NCI-H1930 (cell line): Measurements from ENCODE around the gene CCDC85B.
"Not testable (repeated sequence)": the region's sequence is repeated elsewhere in the genome, so short reads cannot be mapped to it uniquely, and the experiment has no call there.

ENCODE experiments used
- DNase-seq, 2 experiments: peaks; one replicate each; lab custom pipeline; 2025; lab: John Stamatoyannopoulos, UW

CCDC85B gene

DNA sequence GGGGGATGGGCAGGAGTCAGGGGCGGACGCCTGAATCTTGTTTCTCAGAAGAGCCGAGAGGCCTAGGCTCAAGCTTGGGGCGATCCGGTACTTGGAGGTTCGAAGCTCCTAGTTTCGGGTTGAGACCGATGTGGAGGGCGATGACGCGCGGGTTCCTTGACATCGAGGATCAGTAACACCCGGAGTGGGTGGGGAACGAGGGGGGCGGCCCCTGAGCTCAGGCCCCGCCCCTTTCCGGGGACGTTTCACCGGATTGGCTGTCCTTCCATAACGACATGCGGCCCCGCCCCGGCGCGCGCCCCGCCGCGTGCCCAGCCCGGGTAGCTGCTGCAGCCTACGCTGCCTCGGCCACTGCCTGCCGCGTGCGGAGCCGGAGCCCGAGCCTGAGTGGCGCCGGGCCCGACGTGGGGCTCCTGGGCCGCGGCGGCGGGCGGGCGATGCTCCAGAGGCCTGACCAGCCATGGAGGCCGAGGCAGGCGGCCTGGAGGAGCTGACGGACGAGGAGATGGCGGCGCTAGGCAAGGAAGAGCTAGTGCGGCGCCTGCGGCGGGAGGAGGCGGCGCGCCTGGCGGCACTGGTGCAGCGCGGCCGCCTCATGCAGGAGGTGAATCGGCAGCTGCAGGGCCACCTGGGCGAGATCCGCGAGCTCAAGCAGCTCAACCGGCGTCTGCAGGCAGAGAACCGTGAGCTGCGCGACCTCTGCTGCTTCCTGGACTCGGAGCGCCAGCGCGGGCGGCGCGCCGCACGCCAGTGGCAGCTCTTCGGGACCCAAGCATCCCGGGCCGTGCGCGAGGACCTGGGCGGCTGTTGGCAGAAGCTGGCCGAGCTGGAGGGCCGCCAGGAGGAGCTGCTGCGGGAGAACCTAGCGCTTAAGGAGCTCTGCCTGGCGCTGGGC is at the start of gene CCDC85B:
Gene CCDC85B (plus strand): TSS at position 350 of the 895 bp plus-strand sequence. CDS start 111 bp downstream, at position 461.
- DNase-seq, result peak; percentile 81 to 91

DNA sequence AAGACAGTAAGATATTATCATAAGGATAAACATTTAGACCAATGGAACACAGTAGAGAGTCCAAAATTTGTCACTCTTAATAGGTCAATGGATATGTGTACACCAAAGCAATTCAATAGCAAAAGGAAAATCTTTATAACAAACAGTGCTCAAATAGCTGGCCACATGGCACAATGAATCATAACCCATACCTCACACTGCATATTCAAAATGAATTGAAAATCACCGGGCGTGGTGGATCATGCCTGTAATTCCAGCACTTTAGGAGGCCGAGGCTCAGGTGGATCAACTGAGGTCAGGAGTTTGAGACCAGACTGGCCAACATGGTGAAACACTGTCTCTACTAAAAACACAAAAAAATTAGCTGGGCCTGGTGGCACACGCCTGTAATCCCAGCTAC is 48.3 kb upstream of the CCDC85B start:
- DNase-seq, result no peak

DNA sequence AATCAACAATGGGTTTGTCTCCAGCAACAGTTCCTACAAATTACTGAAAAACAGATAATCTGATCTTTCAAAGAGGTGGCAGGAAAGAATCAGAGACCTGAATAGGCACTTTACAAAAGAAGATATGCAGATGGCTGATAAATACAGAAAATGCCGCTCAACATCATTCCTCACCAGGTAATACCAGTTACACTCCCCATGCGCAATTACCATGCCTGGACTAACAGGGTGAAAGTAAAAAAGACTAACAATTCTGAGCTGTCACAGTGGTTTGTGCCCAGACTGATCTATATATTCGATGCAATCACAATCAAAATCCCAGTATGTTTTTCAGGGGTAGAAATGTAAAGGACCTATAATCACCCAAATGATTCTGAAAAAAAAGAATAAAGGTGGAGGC is 46.7 kb upstream of the CCDC85B start:
- DNase-seq, result no peak

DNA sequence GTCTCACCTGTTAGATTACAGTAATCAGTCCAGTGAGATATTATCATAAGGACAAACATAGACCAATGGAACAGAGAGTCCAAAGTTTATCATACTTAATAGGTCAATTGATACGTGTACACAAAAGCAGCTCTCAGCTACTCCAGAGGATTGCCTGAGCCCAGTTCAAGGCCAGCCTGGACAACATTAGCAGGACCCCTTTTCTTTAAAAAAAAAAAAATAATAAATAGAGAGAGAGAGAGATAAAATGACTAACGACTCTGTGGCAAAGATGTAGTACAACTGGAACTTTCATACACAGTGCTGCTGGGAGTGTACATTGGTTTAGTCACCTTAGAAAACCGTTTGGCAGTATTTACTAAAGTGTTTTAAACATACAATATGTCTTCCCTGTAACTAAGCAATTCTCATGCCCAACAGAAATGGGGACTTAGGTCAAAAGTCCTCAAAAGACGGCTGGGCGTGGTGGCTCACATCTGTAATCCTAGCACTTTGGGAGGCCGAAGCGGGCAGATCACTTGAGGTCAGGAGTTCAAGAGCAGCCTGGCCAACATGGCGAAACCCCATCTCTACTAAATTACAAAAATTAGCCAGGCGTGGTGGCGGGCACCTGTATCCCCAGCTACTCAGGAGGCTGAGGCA is 46.1 kb upstream of the CCDC85B start:
- no peak for DNase-seq

DNA sequence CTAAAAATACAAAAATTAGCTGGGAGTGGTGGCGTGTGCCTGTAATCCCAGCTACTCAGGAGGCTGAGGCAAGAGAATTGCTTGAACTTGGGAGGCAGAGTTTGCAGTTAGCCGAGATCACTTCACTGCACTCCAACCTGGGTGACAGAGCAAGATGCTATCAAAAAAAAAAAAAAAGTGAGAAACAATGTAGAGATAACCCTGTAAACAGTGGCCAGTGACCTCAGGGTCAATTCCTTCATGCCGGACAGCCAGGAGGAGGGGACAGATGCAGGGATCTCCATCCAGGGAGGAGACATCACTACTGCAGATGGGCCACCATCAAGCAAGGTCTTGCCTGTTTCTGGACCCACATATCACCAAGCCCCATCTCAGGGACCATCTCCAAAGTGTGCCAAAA is 42.7 kb upstream of the CCDC85B start:
- no peak for DNase-seq

DNA sequence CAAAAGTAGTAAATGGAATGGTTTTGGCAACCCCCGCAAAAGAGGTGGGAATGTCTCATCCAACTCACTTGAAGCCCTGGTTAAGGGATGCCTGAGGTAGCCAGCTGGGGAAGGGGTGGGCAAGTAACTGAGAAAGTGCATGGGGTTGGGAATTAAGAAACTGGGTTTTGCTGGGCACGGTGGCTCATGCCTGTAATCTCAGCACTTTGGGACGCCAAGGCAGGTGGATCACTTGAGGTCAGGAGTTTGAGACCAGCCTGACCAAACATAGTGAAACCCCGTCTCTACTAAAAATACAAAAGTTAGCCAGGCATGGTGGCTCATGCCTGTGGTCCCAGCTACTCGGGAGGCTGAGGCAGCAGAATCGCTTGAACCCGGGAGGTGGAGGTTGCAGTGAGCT is 41.8 kb upstream of the CCDC85B start:
- not testable (repeated sequence) for DNase-seq

DNA sequence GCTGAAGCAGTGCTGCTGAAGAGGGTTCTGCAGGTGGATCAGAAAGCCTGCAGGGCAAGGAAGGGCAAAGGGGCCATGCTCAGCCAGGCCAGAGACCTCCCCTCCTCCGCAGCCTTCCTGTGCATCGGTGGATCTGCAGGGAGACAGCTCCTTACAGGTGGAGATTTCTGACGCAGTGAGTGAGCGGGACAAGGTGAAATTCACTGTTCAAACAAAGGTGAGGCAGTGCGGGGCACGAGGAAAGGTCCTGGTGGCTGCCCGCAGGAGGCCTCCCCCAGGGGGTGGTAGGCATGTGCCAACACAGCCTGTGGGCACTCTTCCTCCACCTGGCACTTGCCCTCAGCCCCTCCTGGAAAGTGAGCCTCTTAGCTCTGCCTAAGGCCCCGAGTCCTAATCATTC is 41.1 kb upstream of the CCDC85B start:
- DNase-seq, result no peak

DNA sequence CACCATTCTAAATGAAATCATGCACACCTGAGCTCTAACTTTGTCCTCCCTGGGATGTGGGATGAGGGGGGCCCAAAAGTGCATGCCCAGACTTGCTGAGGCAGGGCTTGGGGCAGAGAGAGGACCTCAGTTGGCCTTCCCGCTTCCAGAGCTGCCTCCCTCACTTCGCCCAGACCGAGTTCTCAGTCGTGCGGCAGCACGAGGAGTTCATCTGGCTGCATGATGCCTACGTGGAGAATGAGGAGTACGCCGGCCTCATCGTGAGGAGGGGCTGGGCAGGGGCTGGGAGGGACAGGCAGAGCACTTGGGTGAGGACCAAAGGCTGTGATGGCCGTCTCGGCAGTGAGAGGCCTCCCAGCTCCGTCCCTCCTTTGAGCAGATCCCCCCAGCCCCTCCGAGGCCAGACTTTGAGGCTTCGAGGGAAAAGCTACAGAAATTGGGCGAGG is 40.7 kb upstream of the CCDC85B start:
- no peak for DNase-seq

DNA sequence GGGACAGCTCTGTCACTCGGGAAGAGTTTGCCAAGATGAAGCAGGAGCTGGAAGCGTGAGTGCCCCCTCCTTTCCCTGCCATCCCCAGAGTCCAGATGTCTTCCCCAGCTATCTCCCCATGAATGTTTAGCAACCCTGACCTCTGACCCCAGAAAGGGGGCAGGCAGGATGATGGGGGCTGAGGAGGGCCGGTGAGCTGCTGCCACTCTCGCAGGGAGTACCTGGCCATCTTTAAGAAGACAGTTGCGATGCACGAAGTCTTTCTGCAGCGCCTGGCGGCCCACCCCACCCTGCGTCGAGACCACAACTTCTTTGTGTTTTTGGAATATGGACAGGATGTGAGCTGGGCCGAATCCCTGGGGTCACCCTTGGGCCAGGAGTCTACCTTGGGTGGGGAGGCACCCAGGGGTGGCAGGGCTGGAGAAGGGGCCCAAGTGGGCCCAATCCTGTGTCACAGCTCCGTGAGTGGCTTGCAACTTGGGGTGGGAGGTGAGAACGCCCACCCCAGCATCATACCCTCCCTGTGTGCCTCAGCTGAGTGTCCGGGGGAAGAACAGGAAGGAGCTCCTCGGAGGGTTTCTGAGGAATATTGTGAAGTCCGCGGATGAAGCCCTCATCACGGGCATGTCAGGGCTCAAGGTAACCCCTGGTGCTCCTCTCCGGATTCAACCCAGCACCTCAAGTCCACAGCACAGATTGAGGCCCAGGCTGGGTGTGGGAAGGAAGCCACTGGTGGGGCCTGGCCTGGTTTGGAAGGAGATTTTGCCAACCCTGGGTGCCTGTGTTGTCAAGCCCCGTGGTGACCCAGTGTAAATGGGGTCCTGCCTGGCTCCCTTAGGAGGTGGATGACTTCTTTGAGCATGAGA is 40.0 kb upstream of the CCDC85B start:
- DNase-seq, result no peak

DNA sequence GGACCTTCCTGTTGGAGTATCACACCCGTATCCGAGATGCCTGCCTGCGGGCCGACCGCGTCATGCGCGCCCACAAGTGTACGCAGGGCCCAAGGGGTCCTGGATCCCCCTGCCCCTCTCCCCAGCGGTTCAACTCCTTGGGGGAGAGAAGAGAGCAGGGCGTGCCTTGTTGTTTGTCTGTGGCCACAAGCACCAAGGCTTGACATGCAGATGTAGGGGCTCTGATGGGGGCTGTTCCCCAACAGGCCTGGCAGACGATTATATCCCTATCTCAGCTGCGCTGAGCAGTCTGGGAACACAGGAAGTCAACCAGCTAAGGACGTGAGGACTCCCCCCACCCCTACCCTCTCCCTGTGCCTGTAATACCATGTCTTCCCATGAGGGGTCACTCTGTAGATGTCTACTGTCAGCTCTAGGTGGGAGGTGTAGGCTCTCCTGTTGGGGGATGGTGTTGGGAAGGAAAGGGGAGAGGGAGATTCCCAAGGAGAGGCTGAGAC is 39.3 kb upstream of the CCDC85B start:
- DNase-seq, result no peak

DNA sequence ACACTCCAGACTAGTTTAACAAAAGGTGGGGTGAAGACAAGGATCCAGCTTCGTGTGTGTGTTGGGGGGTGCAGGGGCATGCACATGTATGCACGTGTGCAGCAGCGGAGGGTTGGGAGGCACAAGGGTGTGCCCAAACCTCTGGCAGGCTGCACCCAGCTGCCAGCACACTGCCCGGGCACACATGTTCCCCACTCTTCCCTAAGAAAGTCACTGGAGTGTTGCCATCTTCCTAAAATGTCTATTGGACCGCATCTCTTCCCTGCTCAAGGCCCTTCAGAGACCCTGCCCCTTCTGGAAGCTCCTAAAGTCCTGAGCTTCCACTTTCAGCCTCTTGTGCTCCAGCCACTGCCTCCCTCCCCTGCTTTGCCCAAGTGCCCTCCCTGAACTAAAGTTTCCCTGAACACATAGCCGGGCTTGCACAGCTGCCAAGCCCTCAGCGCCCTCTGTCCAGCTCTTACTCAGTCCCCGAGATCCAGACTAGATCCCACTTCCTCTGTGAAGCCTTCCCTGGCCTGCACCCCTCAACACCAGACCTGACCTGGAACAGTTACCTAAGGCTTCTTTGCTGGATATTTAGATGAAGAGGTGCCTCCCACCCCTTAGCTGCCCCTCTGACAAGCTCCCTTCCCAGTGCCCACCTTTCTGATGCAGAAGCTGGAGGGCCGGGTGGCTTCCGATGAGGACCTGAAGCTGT is 38.5 kb upstream of the CCDC85B start:
- DNase-seq, result no peak

DNA sequence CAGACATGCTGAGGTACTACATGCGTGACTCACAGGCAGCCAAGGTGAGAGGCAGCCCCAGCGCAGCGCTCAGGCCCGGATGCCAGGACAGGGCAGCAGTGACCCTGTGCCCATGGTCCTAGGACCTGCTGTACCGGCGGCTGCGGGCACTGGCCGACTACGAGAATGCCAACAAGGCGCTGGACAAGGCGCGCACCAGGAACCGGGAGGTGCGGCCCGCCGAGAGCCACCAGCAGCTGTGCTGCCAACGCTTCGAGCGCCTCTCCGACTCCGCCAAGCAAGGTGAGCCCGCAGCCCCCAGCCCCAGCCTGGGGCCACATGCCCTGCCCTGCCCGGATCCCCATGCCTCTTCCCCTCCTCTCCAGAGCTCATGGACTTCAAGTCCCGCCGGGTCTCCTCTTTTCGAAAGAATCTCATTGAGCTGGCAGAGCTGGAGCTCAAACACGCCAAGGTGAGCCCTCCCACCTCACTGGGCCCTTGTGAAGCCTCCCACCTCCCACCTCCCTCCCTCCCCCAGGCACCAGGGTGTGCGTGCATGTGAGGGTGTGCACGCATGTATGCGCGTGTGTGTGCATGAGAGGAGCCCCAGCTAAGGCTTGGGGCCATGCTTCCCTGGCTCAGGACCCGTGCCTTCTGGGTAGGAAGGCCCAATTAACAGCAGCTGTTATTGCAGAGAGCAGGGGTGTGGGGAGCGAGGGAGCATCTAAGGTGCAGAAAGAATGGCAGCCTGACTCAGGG is 37.8 kb upstream of the CCDC85B start:
- no peak for DNase-seq

DNA sequence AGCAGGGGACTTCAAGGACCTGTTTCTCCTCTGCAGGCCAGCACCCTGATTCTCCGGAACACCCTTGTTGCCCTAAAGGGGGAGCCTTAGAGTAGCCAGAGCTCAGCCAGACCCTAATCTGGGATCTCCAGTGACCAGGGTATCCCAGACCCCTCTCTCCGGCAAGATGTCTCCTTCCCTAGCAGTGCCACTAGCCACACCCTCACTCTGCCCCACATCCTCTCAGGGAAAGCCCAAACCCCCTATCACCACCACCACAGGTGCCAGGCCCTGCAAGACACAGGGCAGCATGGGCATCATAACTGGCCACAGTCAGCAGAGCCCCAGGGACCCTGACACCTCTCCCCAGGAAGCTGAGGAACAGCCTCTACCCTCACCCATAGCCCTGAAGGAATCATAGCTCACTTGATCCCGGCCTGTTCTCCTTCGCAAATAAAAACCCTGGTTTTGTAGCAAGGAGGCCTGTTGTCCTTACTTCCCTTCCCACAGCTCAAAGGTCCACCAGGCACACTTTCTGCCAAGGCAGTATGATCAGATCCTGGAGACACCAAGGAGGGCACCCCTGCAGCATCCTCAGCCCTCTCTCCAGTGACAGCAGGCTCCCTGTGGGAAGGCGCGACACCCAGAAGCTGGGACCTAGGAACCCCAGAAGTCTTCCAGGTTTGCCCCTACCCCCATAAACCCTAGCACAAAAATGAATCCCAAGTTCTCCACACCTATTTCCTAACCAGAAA is 37.1 kb upstream of the CCDC85B start:
- DNase-seq, result no peak

DNA sequence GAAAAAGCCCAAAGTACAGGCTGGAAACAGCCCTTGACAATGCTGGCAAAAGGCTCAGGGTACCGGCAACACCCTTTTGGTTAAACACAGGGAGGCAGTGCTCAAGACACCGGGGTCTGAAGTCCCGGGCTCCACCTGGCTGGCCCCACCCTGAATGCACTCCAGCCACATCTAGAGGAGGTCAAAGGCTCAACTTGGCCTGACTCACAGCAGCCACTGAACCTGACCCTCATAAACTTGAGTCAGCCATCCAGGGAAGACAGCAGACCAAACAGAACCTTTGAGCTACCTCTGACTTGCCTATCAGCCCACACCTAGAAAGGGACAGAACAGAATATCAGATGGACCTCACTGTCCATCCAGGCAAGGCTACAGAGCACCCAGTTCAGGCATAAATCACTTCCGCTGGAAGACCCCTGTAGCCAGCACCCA is 36.3 kb upstream of the CCDC85B start:
- no peak for DNase-seq

DNA sequence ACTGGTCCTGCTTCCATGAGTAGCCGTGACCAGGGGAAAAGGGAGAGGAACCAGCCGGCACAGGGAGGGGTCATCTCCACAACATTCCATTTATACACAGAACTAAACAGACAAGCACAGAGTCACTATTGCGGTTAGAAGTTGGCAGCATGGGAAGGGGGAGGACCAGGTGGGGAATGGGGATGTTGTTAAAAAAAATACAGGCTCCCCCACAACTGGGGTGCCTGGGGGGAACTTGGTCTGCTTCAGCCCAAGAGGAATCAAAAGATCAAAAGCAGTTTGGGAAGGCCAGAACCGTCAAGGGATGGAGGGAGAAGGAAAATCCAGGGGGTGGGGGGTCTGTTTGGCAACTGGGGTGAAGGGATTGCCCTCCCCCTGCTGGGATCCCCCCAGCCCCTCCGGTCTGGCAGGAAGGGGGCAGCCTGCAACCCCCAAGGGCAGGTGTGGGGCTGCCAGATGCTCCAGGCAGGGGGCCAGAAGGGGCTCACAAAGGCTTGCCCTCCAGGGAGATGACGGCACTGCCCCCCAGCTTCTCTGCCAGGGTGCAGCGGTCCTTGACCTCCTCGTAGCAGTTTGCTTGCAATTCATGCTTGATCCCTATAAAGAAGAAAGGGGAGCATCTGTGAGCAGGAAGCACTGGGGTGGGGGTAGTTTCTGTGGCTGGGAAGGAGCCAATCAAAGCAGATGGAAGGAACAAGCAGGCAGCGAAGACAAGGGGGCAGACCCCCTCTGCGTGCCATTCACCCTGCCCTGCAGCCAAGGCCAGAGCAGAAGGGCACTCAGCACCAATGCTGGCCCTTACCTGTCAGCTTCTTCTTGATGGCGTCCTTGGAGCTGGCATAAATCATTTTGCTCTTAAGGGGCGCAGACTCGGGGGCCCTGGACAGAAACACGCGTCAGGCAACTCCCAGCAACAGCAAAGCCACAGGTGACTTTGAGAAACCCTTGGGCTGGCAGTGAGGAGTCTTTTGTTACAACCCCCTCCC is 35.3 kb upstream of the CCDC85B start:
- DNase-seq, result no peak

DNA sequence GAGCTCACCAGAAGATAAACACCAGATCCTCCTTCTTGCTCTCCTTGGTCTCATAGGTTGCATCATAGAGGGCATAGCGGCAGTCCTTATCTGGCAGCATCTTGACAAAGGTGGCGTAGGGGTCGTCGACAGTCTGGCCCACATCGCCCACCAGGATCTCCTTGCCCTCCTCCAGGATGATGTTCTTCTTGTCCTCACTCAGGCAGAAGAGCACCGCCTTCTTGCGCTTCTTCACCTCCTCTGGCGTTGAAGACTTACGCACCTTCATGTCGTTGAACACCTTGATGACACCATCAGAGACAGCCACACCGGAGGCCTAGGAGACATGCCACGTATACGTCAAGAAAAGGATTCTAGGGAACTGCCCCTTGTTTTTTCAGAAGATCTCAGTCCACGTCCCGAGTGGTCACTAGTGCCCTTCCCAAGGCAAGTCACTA is 34.5 kb upstream of the CCDC85B start:
- DNase-seq, result no peak

DNA sequence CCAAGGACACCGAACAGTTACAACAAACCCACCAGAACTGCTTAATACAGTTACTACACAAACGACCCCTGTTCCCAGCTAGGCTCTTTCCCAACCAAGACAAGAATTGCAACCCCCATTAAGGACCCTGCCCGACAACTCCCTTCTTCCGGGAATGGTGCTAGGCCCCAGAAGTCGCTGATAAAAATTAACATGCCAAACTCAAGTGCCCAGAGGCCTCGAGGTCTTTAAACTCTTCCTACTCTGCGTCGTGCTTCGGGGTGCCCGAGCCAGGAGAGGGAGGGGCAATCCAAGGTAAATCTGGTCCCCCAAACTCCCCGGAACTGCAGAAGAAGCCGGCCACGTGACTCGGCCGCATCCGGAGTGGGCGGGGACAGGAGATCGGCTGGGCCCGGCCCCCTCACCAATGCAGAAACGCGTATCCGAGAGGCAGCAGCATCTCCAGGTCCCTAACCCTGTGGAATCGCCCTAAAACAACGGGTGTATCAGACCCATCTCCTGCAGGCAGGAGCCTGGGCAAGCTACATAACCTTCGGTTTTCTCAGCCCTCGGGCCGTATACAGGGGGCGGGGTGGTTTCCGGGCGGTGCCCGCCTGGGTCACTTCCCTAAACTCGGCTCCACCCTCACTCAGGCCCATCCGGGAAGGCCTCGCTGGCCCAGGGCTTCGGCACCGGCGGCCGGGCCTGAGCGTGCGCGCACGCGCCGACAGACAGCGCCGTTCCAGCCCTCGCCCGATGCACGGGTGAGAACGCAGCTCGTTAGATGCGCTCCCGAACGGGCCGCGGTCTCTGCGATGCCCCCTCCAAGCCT is 33.6 kb upstream of the CCDC85B start:
- no peak for DNase-seq

DNA sequence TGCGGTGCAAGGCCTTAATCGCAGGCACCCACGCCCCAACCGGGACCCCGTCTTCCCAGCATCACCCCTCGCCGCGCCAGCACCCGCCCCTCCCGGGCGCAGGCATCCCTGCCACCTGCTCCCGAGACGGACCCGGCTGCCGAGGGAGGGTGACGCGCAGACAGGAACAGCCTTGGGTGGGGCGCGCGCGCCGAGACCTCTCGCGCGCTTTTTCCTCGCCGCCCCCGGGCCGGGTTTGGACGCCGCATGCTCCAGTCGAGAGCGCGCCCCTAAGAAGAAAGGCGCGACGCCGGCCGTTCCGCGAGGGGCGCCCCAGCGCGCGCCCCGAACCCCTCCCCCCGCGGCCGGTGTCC is 33.0 kb upstream of the CCDC85B start:
- no peak for DNase-seq
